ENCODE data around the gene SMTN. TPM values are rescaled to one million over a fixed set of nuclear protein-coding genes. Genes with fewer than 3 reads are reported as not detected.

Gene SMTN
- total and polyA plus RNA-seq, 7 experiments from 2014 or later, result 1.1 to 14.9 (median 4.4) TPM

GRCh38 chr22:31136155-31136554 lies 55.0 kb downstream of the SMTN start:
- Histone ChIP-seq H3K4me3 (ENCODE audit: low read length) (no peak overlapping the region), H3K36me3 (ENCODE audit: control insufficient read depth in 2 of 3, insufficient read depth in 3 of 3, low read length in 3 of 3) (no peaks in the 10 kb centered on the region), H3K27ac (ENCODE audit: low read depth, low read length) (no peak overlapping the region), H3K9me3 (ENCODE audit: control insufficient read depth in 2 of 3, low read length in 3 of 3) (no peaks in the 10 kb centered on the region), H3K4me1 (ENCODE audit: control insufficient read depth in 2 of 2, insufficient read depth in 2 of 2, low read length in 2 of 2) (no peaks in the 10 kb centered on the region), H3K27me3 (ENCODE audit: control insufficient read depth in 2 of 2, insufficient read depth in 2 of 2, low read length in 2 of 2) (no peaks in the 10 kb centered on the region)
- Mint-ChIP-seq H3K27ac (no peak overlapping the region), H3K27me3 (peaks cover 0 to 5% (median 0%) of the 10 kb centered on the region in 5 donors), H3K4me1 (no peaks in the 10 kb centered on the region), H3K4me3 (no peak overlapping the region), H3K9me3 (no peaks in the 10 kb centered on the region), H3K36me3 (no peaks in the 10 kb centered on the region)
- POLR2A ChIA-PET, result no interaction called here
- DNase-seq (no peak), ATAC-seq (no peak)
- intact Hi-C loops (cut with micrococcal nuclease), result no loop called here
- CTCF ChIA-PET, result no interaction called here

DNA sequence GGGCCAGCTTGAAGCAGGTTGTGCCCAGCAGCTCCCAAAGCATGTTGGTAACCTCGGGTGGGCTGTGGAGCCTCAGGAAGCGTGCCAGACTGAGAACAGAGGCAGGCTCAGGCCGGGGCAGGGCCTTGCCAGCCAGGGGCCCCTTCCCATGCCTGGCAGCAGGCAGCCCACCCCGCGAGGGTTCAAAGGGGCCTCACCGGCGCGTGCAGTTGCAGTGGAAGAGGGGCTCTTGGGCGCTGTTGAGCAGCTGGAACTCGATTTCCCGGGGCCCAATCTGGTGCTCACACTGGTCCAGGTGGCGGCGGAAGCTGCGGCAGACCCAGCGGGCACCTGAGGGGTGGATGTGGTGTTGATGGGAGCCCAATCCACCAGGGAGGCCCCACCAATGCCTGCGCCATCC lies 55.6 kb downstream of the SMTN start:
- no peak for ATAC-seq
- no peaks in the 10 kb centered on the region for H3K9me3 ChIP-seq (ENCODE audit: control insufficient read depth in 2 of 3, low read length in 3 of 3)
- Mint-ChIP-seq H3K4me1 (no peaks in the 10 kb centered on the region), H3K9me3 (no peaks in the 10 kb centered on the region), H3K27ac (no peak overlapping the region), H3K4me3 (no peak overlapping the region), H3K27me3 (peaks cover 0 to 5% (median 0%) of the 10 kb centered on the region in 5 donors), H3K36me3 (no peaks in the 10 kb centered on the region)
- POLR2A ChIA-PET, result no interaction called here
- no peak for DNase-seq
- CTCF ChIA-PET, result no interaction called here
- no peak overlapping the region for H3K4me3 ChIP-seq (ENCODE audit: low read length)
- H3K36me3 ChIP-seq (ENCODE audit: control insufficient read depth in 2 of 3, insufficient read depth in 3 of 3, low read length in 3 of 3), result no peaks in the 10 kb centered on the region
- intact Hi-C loops (cut with micrococcal nuclease), result no loop called here
- no peaks in the 10 kb centered on the region for H3K4me1 ChIP-seq (ENCODE audit: control insufficient read depth in 2 of 2, insufficient read depth in 2 of 2, low read length in 2 of 2)
- H3K27ac ChIP-seq (ENCODE audit: low read depth, low read length), result no peak overlapping the region
- no peaks in the 10 kb centered on the region for H3K27me3 ChIP-seq (ENCODE audit: control insufficient read depth in 2 of 2, insufficient read depth in 2 of 2, low read length in 2 of 2)

DNA sequence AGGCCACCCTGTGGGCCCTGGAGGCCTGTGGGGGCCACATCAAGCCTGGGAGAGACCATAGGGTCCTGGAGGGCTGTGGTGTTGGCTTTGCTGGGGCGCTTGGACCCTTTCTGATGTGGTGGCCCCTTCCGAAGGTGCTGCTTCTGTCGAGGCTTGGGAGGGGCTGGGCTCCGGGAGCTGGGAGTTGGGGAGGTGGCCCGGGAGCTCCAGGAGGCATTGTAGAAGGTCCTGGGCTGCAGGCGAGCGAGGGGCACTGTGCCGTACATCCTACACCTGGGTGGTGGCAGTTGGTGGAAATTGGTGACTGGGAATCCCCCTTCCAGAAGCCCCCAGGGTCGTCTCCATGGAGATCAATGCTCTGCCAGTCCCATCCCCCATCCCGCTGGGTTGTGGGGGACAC lies 56.6 kb downstream of the SMTN start:
- no peak overlapping the region for H3K4me3 Mint-ChIP-seq
- Histone ChIP-seq H3K27me3 (ENCODE audit: control insufficient read depth in 2 of 2, insufficient read depth in 2 of 2, low read length in 2 of 2) (no peaks in the 10 kb centered on the region), H3K4me3 (ENCODE audit: low read length) (no peak overlapping the region), H3K9me3 (ENCODE audit: control insufficient read depth in 2 of 3, low read length in 3 of 3) (no peaks in the 10 kb centered on the region), H3K36me3 (ENCODE audit: control insufficient read depth in 2 of 3, insufficient read depth in 3 of 3, low read length in 3 of 3) (no peaks in the 10 kb centered on the region), H3K27ac (ENCODE audit: low read depth, low read length) (no peak overlapping the region), H3K4me1 (ENCODE audit: control insufficient read depth in 2 of 2, insufficient read depth in 2 of 2, low read length in 2 of 2) (no peaks in the 10 kb centered on the region)
- peaks cover 0 to 5% (median 0%) of the 10 kb centered on the region in 5 donors for H3K27me3 Mint-ChIP-seq
- no peaks in the 10 kb centered on the region for H3K9me3 Mint-ChIP-seq
- intact Hi-C loops (cut with micrococcal nuclease), result no loop called here
- ChIA-PET POLR2A (interaction anchor here (0.6 kb wide), 1 partner anchor 164 kb away, joined by 3 read pairs; no protein-coding TSS in a partner anchor), CTCF (no interaction called here)
- DNase-seq (no peak), ATAC-seq (no peak)
- H3K36me3 Mint-ChIP-seq, result no peaks in the 10 kb centered on the region
- H3K4me1 Mint-ChIP-seq, result no peaks in the 10 kb centered on the region
- H3K27ac Mint-ChIP-seq, result no peak overlapping the region

- H3K9me3 Mint-ChIP-seq, result no peaks in the 10 kb centered on the region
- Histone ChIP-seq H3K27me3 (ENCODE audit: control insufficient read depth in 2 of 2, insufficient read depth in 2 of 2, low read length in 2 of 2) (no peaks in the 10 kb centered on the region), H3K9me3 (ENCODE audit: control insufficient read depth in 2 of 3, low read length in 3 of 3) (no peaks in the 10 kb centered on the region), H3K36me3 (ENCODE audit: control insufficient read depth in 2 of 3, insufficient read depth in 3 of 3, low read length in 3 of 3) (no peaks in the 10 kb centered on the region), H3K27ac (ENCODE audit: low read depth, low read length) (no peak overlapping the region), H3K4me3 (ENCODE audit: low read length) (no peak overlapping the region), H3K4me1 (ENCODE audit: control insufficient read depth in 2 of 2, insufficient read depth in 2 of 2, low read length in 2 of 2) (no peaks in the 10 kb centered on the region)
- no peak overlapping the region for H3K4me3 Mint-ChIP-seq
- no peaks in the 10 kb centered on the region for H3K4me1 Mint-ChIP-seq
- H3K27me3 Mint-ChIP-seq, result peaks cover 0 to 5% (median 0%) of the 10 kb centered on the region in 5 donors
- ATAC-seq (no peak), DNase-seq (no peak)
- CTCF ChIA-PET, result no interaction called here
- no peaks in the 10 kb centered on the region for H3K36me3 Mint-ChIP-seq
- intact Hi-C loops (cut with micrococcal nuclease), result no loop called here
- POLR2A ChIA-PET, result interaction anchor here (0.6 kb wide), 1 partner anchor 165 kb away, joined by 3 read pairs; no protein-coding TSS in a partner anchor
- no peak overlapping the region for H3K27ac Mint-ChIP-seq
Observed at GRCh38 chr22:31138126-31138525, 57.0 kb downstream of the SMTN start.

DNA sequence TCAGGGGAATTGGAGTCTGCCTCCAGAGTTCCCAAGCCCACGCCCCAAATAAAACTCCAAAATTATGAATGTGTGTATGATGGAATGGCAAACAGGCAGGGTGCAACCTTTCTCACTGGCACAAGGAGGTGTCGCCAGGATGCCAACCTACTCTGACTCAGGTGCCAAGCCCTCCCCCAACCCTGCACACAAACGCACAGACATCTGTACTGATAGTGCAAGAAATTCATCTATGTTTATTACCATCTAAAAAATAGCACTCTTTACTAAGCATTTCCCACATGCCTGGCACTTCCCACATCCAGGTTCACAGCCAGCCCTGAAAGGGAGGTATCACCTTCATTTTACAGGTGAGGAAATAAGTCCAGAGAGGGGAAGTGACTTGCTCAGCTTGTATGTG lies 57.9 kb downstream of the SMTN start:
- POLR2A ChIA-PET, result no interaction called here
- H3K36me3 Mint-ChIP-seq, result no peaks in the 10 kb centered on the region

DNA sequence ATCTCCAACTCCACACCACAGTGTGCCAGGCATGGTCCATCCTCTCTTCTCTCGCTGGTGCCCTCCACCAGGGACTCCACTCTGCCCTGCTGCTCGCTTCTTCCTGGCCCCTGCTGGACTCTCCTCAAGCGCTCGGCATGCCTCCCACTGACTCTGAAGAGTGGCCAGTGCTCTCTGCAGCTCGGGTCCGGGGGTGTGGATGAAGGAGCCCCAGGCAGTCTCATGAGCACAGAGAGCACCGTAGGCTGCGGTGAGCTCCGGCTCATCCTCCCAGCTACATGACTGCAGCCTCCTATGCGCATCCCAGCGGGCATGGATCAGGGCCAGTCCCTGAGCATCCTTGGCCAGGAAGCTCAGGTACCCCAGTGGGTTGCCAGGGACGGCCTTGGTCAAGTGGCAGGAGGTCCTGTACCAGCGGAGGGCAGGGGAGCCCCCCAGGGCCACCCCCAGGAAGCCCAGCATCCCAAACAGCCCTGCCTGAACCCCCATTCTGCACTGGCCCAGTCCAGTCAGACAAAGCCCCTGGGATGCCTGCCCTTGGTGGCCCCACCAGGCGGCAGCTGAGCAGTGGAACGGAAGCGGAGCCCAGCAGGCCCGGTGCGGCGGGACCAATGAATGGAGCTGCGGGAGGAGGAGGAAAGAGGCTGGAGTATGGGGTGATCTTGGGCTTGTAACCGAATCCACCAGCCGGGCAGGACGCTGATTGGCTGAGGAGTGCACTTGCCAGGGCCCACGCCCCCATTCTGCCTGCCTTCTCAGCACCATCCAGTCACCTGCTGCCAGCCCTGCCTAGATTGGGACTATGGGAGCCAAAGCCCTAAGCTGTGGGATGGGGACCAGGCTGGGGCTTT lies 59.0 kb downstream of the SMTN start, which contains the start of gene PLA2G3:
Gene PLA2G3 (minus strand): TSS at position 643 of the 851 bp plus-strand sequence. CDS start 154 bp downstream, at position 489.
- CTCF ChIA-PET, result interaction anchor here (0.5 kb wide), 1 partner anchor 599 kb away, joined by 4 read pairs; no protein-coding TSS in a partner anchor

More for the DNA sequence above, 57.9 kb downstream of the SMTN start:
- ATAC-seq, result no peak
- H3K9me3 ChIP-seq (ENCODE audit: control insufficient read depth in 2 of 3, low read length in 3 of 3), result no peaks in the 10 kb centered on the region
- CTCF ChIA-PET, result no interaction called here
- no peak for DNase-seq
- no peak overlapping the region for H3K27ac Mint-ChIP-seq
- intact Hi-C loops (cut with micrococcal nuclease), result no loop called here
- no peaks in the 10 kb centered on the region for H3K27me3 ChIP-seq (ENCODE audit: control insufficient read depth in 2 of 2, insufficient read depth in 2 of 2, low read length in 2 of 2)
- H3K4me3 Mint-ChIP-seq, result no peak overlapping the region
- H3K4me1 Mint-ChIP-seq, result peaks cover 0 to 4% (median 0%) of the 10 kb centered on the region in 7 donors
- peaks cover 0 to 4% (median 0%) of the 10 kb centered on the region in 11 donors for H3K9me3 Mint-ChIP-seq
- peaks cover 0 to 5% (median 0%) of the 10 kb centered on the region in 5 donors for H3K27me3 Mint-ChIP-seq
- no peaks in the 10 kb centered on the region for H3K36me3 ChIP-seq (ENCODE audit: control insufficient read depth in 2 of 3, insufficient read depth in 3 of 3, low read length in 3 of 3)
- no peak overlapping the region for H3K27ac ChIP-seq (ENCODE audit: low read depth, low read length)
- no peaks in the 10 kb centered on the region for H3K4me1 ChIP-seq (ENCODE audit: control insufficient read depth in 2 of 2, insufficient read depth in 2 of 2, low read length in 2 of 2)
- H3K4me3 ChIP-seq (ENCODE audit: low read length), result no peak overlapping the region

More for the DNA sequence above, 59.0 kb downstream of the SMTN start, which contains the start of gene PLA2G3:
- H3K4me3 Mint-ChIP-seq, result no peak within 1 kb of the TSS
- ATAC-seq (no peak), DNase-seq (no peak)
- H3K4me1 Mint-ChIP-seq, result peaks cover 0 to 11% (median 0%) of the 10 kb centered on the region in 7 donors
- H3K4me1 ChIP-seq (ENCODE audit: control insufficient read depth in 2 of 2, insufficient read depth in 2 of 2, low read length in 2 of 2), result no peaks in the 10 kb centered on the region
- H3K9me3 Mint-ChIP-seq, result peaks cover 0 to 14% (median 2%) of the 10 kb centered on the region in 11 donors
- H3K27ac Mint-ChIP-seq, result no peak within 1 kb of the TSS
- H3K27ac ChIP-seq (ENCODE audit: low read depth, low read length), result no peak within 1 kb of the TSS
- no peaks in the 10 kb centered on the region for H3K36me3 ChIP-seq (ENCODE audit: control insufficient read depth in 2 of 3, insufficient read depth in 3 of 3, low read length in 3 of 3)
- no peaks in the 10 kb centered on the region for H3K9me3 ChIP-seq (ENCODE audit: control insufficient read depth in 2 of 3, low read length in 3 of 3)
- intact Hi-C loops (cut with micrococcal nuclease), result no loop called here
- POLR2A ChIA-PET, result interaction anchor here (1.3 kb wide), 1 partner anchor 9 kb away, joined by 3 read pairs; no protein-coding TSS in a partner anchor
- no peaks in the 10 kb centered on the region for H3K36me3 Mint-ChIP-seq
- H3K4me3 ChIP-seq (ENCODE audit: low read length), result no peak within 1 kb of the TSS
- H3K27me3 Mint-ChIP-seq, result peaks cover 0 to 5% (median 0%) of the 10 kb centered on the region in 5 donors
- H3K27me3 ChIP-seq (ENCODE audit: control insufficient read depth in 2 of 2, insufficient read depth in 2 of 2, low read length in 2 of 2), result no peaks in the 10 kb centered on the region
